ENCODE measurements around the gene DUSP19. TPM values are rescaled to one million over a fixed set of nuclear protein-coding genes. Genes with fewer than 3 reads are reported as not detected.

DUSP19 gene
- total RNA-seq, 1 donor from 2014 or later: 11.4 TPM

DNA sequence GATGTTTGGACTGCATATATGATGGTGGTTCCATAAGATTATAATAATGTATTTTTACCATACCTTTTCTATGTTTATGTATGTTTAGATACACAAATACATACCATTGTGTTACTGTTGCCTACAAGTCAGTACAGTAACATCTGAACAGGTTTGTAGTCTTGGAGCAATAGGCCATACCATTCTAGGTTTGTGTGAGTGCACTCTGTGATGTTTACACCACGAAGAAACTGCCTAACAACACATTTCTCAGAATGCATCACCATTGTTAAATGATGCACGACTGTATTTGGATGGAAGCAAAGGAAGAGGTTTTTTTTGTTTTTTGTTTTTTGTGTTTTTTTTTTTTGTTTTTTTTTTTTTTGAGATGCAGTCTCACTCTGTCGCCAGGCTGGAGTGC lies 9.5 kb downstream of the DUSP19 start:
- DNase-seq: no peak
- H3K27ac ChIP-seq (replicated peaks): no peak overlapping the region
- intact Hi-C loops (cut with micrococcal nuclease): no loop called here
- TF ChIP-seq, protein P1, sequence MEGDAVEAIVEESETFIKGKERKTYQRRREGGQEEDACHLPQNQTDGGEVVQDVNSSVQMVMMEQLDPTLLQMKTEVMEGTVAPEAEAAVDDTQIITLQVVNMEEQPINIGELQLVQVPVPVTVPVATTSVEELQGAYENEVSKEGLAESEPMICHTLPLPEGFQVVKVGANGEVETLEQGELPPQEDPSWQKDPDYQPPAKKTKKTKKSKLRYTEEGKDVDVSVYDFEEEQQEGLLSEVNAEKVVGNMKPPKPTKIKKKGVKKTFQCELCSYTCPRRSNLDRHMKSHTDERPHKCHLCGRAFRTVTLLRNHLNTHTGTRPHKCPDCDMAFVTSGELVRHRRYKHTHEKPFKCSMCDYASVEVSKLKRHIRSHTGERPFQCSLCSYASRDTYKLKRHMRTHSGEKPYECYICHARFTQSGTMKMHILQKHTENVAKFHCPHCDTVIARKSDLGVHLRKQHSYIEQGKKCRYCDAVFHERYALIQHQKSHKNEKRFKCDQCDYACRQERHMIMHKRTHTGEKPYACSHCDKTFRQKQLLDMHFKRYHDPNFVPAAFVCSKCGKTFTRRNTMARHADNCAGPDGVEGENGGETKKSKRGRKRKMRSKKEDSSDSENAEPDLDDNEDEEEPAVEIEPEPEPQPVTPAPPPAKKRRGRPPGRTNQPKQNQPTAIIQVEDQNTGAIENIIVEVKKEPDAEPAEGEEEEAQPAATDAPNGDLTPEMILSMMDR (IDR thresholded peaks at IDR 0.05; ENCODE audit: borderline replicate concordance): no peak
- H3K4me3 ChIP-seq: no peak overlapping the region
- H3K36me3 ChIP-seq: peaks cover 16% of the 10 kb centered on the region
- no peaks in the 10 kb centered on the region for H3K27me3 ChIP-seq (ENCODE audit: low read depth)
- H3K4me1 ChIP-seq: no peaks in the 10 kb centered on the region
- no peaks in the 10 kb centered on the region for H3K9me3 ChIP-seq (replicated peaks)

GRCh38 chr2:183089192-183089851 lies 10.8 kb downstream of the DUSP19 start:
- intact Hi-C loops (cut with micrococcal nuclease): no loop called here
- TF ChIP-seq, protein P1 (IDR thresholded peaks at IDR 0.05; ENCODE audit: borderline replicate concordance): no peak
- H3K27ac ChIP-seq (replicated peaks): no peak overlapping the region
- H3K4me3 ChIP-seq: no peak overlapping the region
- H3K4me1 ChIP-seq: peaks cover 5% of the 10 kb centered on the region
- no peak for DNase-seq
- peaks cover 16% of the 10 kb centered on the region for H3K36me3 ChIP-seq
- no peaks in the 10 kb centered on the region for H3K9me3 ChIP-seq (replicated peaks)
- no peaks in the 10 kb centered on the region for H3K27me3 ChIP-seq (ENCODE audit: low read depth)

- intact Hi-C loops (cut with micrococcal nuclease): no loop called here
- no peaks in the 10 kb centered on the region for H3K9me3 ChIP-seq (replicated peaks)
- H3K27me3 ChIP-seq (ENCODE audit: low read depth): no peaks in the 10 kb centered on the region
- H3K36me3 ChIP-seq: peaks cover 26% of the 10 kb centered on the region
- no peak overlapping the region for H3K4me3 ChIP-seq
- no peak for DNase-seq
- no peak overlapping the region for H3K27ac ChIP-seq (replicated peaks)
- peaks cover 5% of the 10 kb centered on the region for H3K4me1 ChIP-seq
- TF ChIP-seq, protein P1 (IDR thresholded peaks at IDR 0.05; ENCODE audit: borderline replicate concordance): no peak
Measured at GRCh38 chr2:183091318-183091953, 12.9 kb downstream of the DUSP19 start.

- intact Hi-C loops (cut with micrococcal nuclease): no loop called here
- Histone ChIP-seq H3K4me3 (no peak overlapping the region), H3K9me3 (replicated peaks) (no peaks in the 10 kb centered on the region), H3K4me1 (peaks cover 5% of the 10 kb centered on the region), H3K36me3 (peaks cover 27% of the 10 kb centered on the region), H3K27me3 (ENCODE audit: low read depth) (no peaks in the 10 kb centered on the region), H3K27ac (replicated peaks) (no peak overlapping the region)
- TF ChIP-seq, protein P1 (IDR thresholded peaks at IDR 0.05; ENCODE audit: borderline replicate concordance): no peak
- no peak for DNase-seq
Measured at GRCh38 chr2:183091954-183092345, 13.4 kb downstream of the DUSP19 start.

GRCh38 chr2:183093857-183094657 lies 15.5 kb downstream of the DUSP19 start:
- intact Hi-C loops (cut with micrococcal nuclease): no loop called here
- Histone ChIP-seq H3K36me3 (peaks cover 17% of the 10 kb centered on the region), H3K9me3 (replicated peaks) (no peaks in the 10 kb centered on the region), H3K27me3 (ENCODE audit: low read depth) (no peaks in the 10 kb centered on the region), H3K27ac (replicated peaks) (no peak overlapping the region), H3K4me1 (peaks cover 5% of the 10 kb centered on the region), H3K4me3 (no peak overlapping the region)
- TF ChIP-seq, protein P1 (IDR thresholded peaks at IDR 0.05; ENCODE audit: borderline replicate concordance): peak; percentile 27
- DNase-seq: no peak
